C4-2B (cell line): ENCODE data around the gene IDI1.

Experiments used
- CTCF ChIP-seq: fragments of 450-650 bp; conservative IDR thresholded peaks from 2 replicates; pipeline ENCODE4 v1.5.1; 2017; ENCODE audit warnings: mild to moderate bottlenecking
- ZFX ChIP-seq: fragments of 450-650 bp; IDR thresholded peaks from 2 replicates; pipeline ENCODE4 v1.6.1; 2017

GRCh38 chr10:1063232-1063865 lies 14.4 kb upstream of the IDI1 start:
- TF ChIP-seq CTCF = no peak
- no peak for TF ChIP-seq ZFX
